Natural killer cell (primary cell): ENCODE data around the gene IVD. TPM values are rescaled to one million over a fixed set of nuclear protein-coding genes. Genes with fewer than 3 reads are reported as not detected.

ENCODE experiments used
- ATAC-seq, 3 donors: fragments of 150-1000 bp in 2 of 3; fragments of 200-7000 bp in 1 of 3; cut with Tn5 transposase; 1 replicate in 1 of 3; 2 replicates in 2 of 3; pipeline ENCODE4 v1.10.0; 2021; ENCODE audit warnings: mild to moderate bottlenecking in 2 of 3, moderate library complexity in 2 of 3
- DNase-seq, 2 donors: peaks; one replicate each; pipeline versions ENCODE4 v3.0.0 to v3.0.0-alpha.2; 2013 to 2021; ENCODE audit warnings: mixed read lengths in 1 of 2
- H3K27ac ChIP-seq: one replicate; pipeline ENCODE4 v1.5.1; 2013; ENCODE audit warnings: mild to moderate bottlenecking, low read length
- H3K27me3 ChIP-seq: one replicate; pipeline ENCODE4 v1.6.1; 2013; ENCODE audit warnings: low read length; ENCODE audit not compliant: control insufficient read depth, insufficient read depth
- H3K36me3 ChIP-seq: one replicate; pipeline ENCODE4 v1.6.1; 2013; ENCODE audit warnings: low read length; ENCODE audit not compliant: control insufficient read depth, insufficient read depth
- H3K4me1 ChIP-seq: one replicate; pipeline ENCODE4 v1.6.1; 2013; ENCODE audit warnings: low read length; ENCODE audit not compliant: control insufficient read depth, insufficient read depth
- H3K4me3 ChIP-seq: one replicate; pipeline ENCODE4 v1.5.1; 2013; ENCODE audit warnings: low read length
- H3K9me3 ChIP-seq: one replicate; pipeline ENCODE4 v1.6.1; 2013; ENCODE audit warnings: low read length; ENCODE audit not compliant: control insufficient read depth, insufficient read depth
- H3K27ac Mint-ChIP-seq, 2 donors: one replicate each; pipeline ENCODE4 v1.8.0; 2022; ENCODE audit warnings: mild to moderate bottlenecking in 2 of 2, mixed read lengths in 2 of 2, moderate library complexity in 1 of 2
- H3K27me3 Mint-ChIP-seq, 2 donors: one replicate each; pipeline ENCODE4 v1.8.0; 2022; ENCODE audit warnings: low read depth in 2 of 2, mixed read lengths in 2 of 2
- H3K36me3 Mint-ChIP-seq: one replicate; pipeline ENCODE4 v1.8.0; 2022; ENCODE audit warnings: mixed read lengths
- H3K4me1 Mint-ChIP-seq, 2 donors: one replicate each; pipeline ENCODE4 v1.8.0; 2022; ENCODE audit warnings: mixed read lengths in 2 of 2
- H3K4me3 Mint-ChIP-seq: one replicate; pipeline ENCODE4 v1.8.0; 2022; ENCODE audit warnings: mild to moderate bottlenecking, moderate library complexity, mixed read lengths
- H3K9me3 Mint-ChIP-seq, 2 donors: one replicate each; pipeline ENCODE4 v1.8.0; 2022; ENCODE audit warnings: mixed read lengths in 2 of 2
- CTCF ChIP-seq: fragments of 200-600 bp; IDR thresholded peaks from one replicate; pipeline ENCODE4 v1.8.0; 2022; ENCODE audit warnings: antibody characterized with exemption
- WGBS: methylation state at CpG from one replicate; pipeline ENCODE4 v1.1.7; 2013; ENCODE audit warnings: missing lambda C conversion rate; ENCODE audit not compliant: insufficient coverage; 5-methylcytosine and 5-hydroxymethylcytosine counted together
- intact Hi-C: fragments of 100-400 bp; cut with micrococcal nuclease; formaldehyde crosslinking; loops from one replicate; pipeline ENCODE4 v1.14.2; 2022
- total RNA-seq, 4 donors: library from RNA; stranded (reverse); fragments of 120-200 nt in 1 of 4; gene quantifications; one replicate each; pipeline versions ENCODE4 v1.2.3 to v1.2.4, GENCODE V29; 2013 to 2022

The IVD gene
- total RNA-seq, 3 donors from 2014 or later (not counting 1 experiment from before 2014, with no cell fraction given), result 56.2 to 76.8 (median 67.3) TPM

GRCh38 chr15:40463886-40464545 lies 58.4 kb downstream of the IVD start:
- H3K4me1 ChIP-seq, result no peaks in the 10 kb centered on the region
- no peaks in the 10 kb centered on the region for H3K4me1 Mint-ChIP-seq
- no peaks in the 10 kb centered on the region for H3K9me3 ChIP-seq
- no peak overlapping the region for H3K27ac Mint-ChIP-seq
- H3K9me3 Mint-ChIP-seq, result no peaks in the 10 kb centered on the region
- H3K27me3 Mint-ChIP-seq, result no peaks in the 10 kb centered on the region
- no peak for TF ChIP-seq CTCF
- H3K27ac ChIP-seq, result no peak overlapping the region
- no peak overlapping the region for H3K4me3 Mint-ChIP-seq
- intact Hi-C loops, result no loop called here
- peaks cover 47% of the 10 kb centered on the region for H3K36me3 ChIP-seq
- no peak for ATAC-seq
- WGBS, result 97% methylated on average over 14 of the region's 14 CpGs
- no peak overlapping the region for H3K4me3 ChIP-seq
- no peaks in the 10 kb centered on the region for H3K36me3 Mint-ChIP-seq
- DNase-seq, result no peak
- H3K27me3 ChIP-seq, result no peaks in the 10 kb centered on the region

GRCh38 chr15:40464595-40465185 lies 59.1 kb downstream of the IVD start:
- intact Hi-C loops, result no loop called here

GRCh38 chr15:40465939-40466338 lies 60.3 kb downstream of the IVD start:
- Mint-ChIP-seq H3K36me3 (no peaks in the 10 kb centered on the region), H3K4me3 (no peak overlapping the region), H3K4me1 (no peaks in the 10 kb centered on the region), H3K9me3 (no peaks in the 10 kb centered on the region), H3K27me3 (no peaks in the 10 kb centered on the region), H3K27ac (no peak overlapping the region)
- H3K27ac ChIP-seq, result no peak overlapping the region
- peaks cover 36% of the 10 kb centered on the region for H3K36me3 ChIP-seq
- no peak for DNase-seq
- H3K4me1 ChIP-seq, result peaks cover 7% of the 10 kb centered on the region
- no peaks in the 10 kb centered on the region for H3K9me3 ChIP-seq
- no peaks in the 10 kb centered on the region for H3K27me3 ChIP-seq
- no peak overlapping the region for H3K4me3 ChIP-seq
- ATAC-seq, result no peak
- 98% methylated on average over 10 of the region's 10 CpGs for WGBS
- TF ChIP-seq CTCF, result no peak
- intact Hi-C loops, result no loop called here

More at GRCh38 chr15:40464595-40465185, 59.1 kb downstream of the IVD start:
- no peaks in the 10 kb centered on the region for H3K4me1 Mint-ChIP-seq
- H3K4me3 Mint-ChIP-seq, result no peak overlapping the region
- no peaks in the 10 kb centered on the region for H3K4me1 ChIP-seq
- no peaks in the 10 kb centered on the region for H3K9me3 Mint-ChIP-seq
- no peak overlapping the region for H3K27ac Mint-ChIP-seq
- WGBS, result 100% methylated on average over 2 of the region's 3 CpGs
- no peak for TF ChIP-seq CTCF
- no peaks in the 10 kb centered on the region for H3K27me3 Mint-ChIP-seq
- H3K27ac ChIP-seq, result no peak overlapping the region
- H3K36me3 ChIP-seq, result peaks cover 40% of the 10 kb centered on the region
- no peaks in the 10 kb centered on the region for H3K9me3 ChIP-seq
- H3K27me3 ChIP-seq, result no peaks in the 10 kb centered on the region
- DNase-seq (no peak), ATAC-seq (no peak)
- no peaks in the 10 kb centered on the region for H3K36me3 Mint-ChIP-seq
- H3K4me3 ChIP-seq, result no peak overlapping the region
